WTC11 (cell line): ENCODE data around the gene TMEM178B. TPM values are rescaled to one million over a fixed set of nuclear protein-coding genes. Genes with fewer than 3 reads are reported as not detected.

ENCODE experiments used
- ATAC-seq: fragments of 200-7000 bp; cut with Tn5 transposase; 2 replicates; pipeline ENCODE4 v1.10.0; 2021; ENCODE audit warnings: mild to moderate bottlenecking, moderate library complexity
- CTCF ChIA-PET: fragments of 300-600 bp; sonication (Branson Sonifier 250); formaldehyde crosslinking; loops from one replicate; lab custom pipeline; 2021; ENCODE audit warnings: antibody characterized with exemption; lab: Charles Lee
- POLR2A ChIA-PET: fragments of 350-600 bp; sonication (Branson Sonifier 250); formaldehyde crosslinking; loops from one replicate; lab custom pipeline; 2021; ENCODE audit warnings: antibody characterized with exemption; lab: Charles Lee
- DNase-seq: peaks from one replicate; pipeline ENCODE4 v3.0.0; 2021; ENCODE audit warnings: low spot score
- H3K27ac Mint-ChIP-seq: 2 replicates; pipeline ENCODE4 v1.8.0; 2021; ENCODE audit warnings: mixed read lengths
- H3K27me3 Mint-ChIP-seq: 2 replicates; pipeline ENCODE4 v1.8.0; 2021; ENCODE audit warnings: low read depth, mild to moderate bottlenecking, moderate library complexity, mixed read lengths
- H3K36me3 Mint-ChIP-seq: 2 replicates; pipeline ENCODE4 v1.8.0; 2021; ENCODE audit warnings: mixed read lengths
- H3K4me1 Mint-ChIP-seq: 2 replicates; pipeline ENCODE4 v1.8.0; 2022; ENCODE audit warnings: mixed read lengths
- H3K4me3 Mint-ChIP-seq: 2 replicates; pipeline ENCODE4 v1.8.0; 2021; ENCODE audit warnings: mild to moderate bottlenecking, moderate library complexity, mixed read lengths
- H3K9me3 Mint-ChIP-seq: 2 replicates; pipeline ENCODE4 v1.8.0; 2021; ENCODE audit warnings: mixed read lengths
- AFF4 ChIP-seq: sonication (generic); formaldehyde crosslinking; IDR thresholded peaks from 2 replicates; pipeline ENCODE4 v1.8.1; 2023; ENCODE audit warnings: mild to moderate bottlenecking, missing genetic modification reagents, borderline replicate concordance
- ARID4B ChIP-seq: sonication (generic); formaldehyde crosslinking; IDR thresholded peaks from 2 replicates; pipeline ENCODE4 v1.8.0; 2023; ENCODE audit warnings: missing genetic modification reagents, mild to moderate bottlenecking, borderline replicate concordance
- CREB1 ChIP-seq: sonication (generic); formaldehyde crosslinking; IDR thresholded peaks from 2 replicates; pipeline ENCODE4 v1.8.0; 2023; ENCODE audit warnings: mild to moderate bottlenecking, missing genetic modification reagents
- E2F1 ChIP-seq: sonication (generic); formaldehyde crosslinking; IDR thresholded peaks from 2 replicates; pipeline ENCODE4 v1.8.0; 2022; ENCODE audit warnings: mild to moderate bottlenecking, missing genetic modification reagents
- E2F4 ChIP-seq: sonication (generic); formaldehyde crosslinking; IDR thresholded peaks from 2 replicates; pipeline ENCODE4 v1.8.1; 2022; ENCODE audit warnings: low read depth, mild to moderate bottlenecking, moderate library complexity, missing genetic modification reagents, borderline replicate concordance
- E2F5 ChIP-seq: sonication (generic); formaldehyde crosslinking; IDR thresholded peaks from 2 replicates; pipeline ENCODE4 v1.8.1; 2022; ENCODE audit warnings: mild to moderate bottlenecking, moderate library complexity, missing genetic modification reagents
- EMX1 ChIP-seq: fragments of 250-450 bp; sonication (Bioruptor Pico); IDR thresholded peaks from 2 replicates; pipeline ENCODE4 v1.8.0; 2021; ENCODE audit warnings: mild to moderate bottlenecking
- ETV6 ChIP-seq: sonication (generic); formaldehyde crosslinking; IDR thresholded peaks from 2 replicates; pipeline ENCODE4 v1.8.1; 2022; ENCODE audit warnings: mild to moderate bottlenecking, missing genetic modification reagents
- GTF2I ChIP-seq: fragments of 250-450 bp; sonication (Bioruptor Pico); conservative IDR thresholded peaks from 2 replicates; pipeline ENCODE4 v1.4.0; 2021; ENCODE audit warnings: mild to moderate bottlenecking
- HMGA2 ChIP-seq: fragments of 250-450 bp; sonication (Bioruptor Pico); IDR thresholded peaks from 2 replicates; pipeline ENCODE4 v1.4.0; 2021; ENCODE audit warnings: mild to moderate bottlenecking, moderate library complexity
- JUN ChIP-seq: sonication (generic); formaldehyde crosslinking; IDR thresholded peaks from 2 replicates; pipeline ENCODE4 v1.8.0; 2023; ENCODE audit warnings: mild to moderate bottlenecking, missing genetic modification reagents
- NR2C2 ChIP-seq: sonication (generic); formaldehyde crosslinking; IDR thresholded peaks from 2 replicates; pipeline ENCODE4 v1.8.0; 2022; ENCODE audit warnings: mild to moderate bottlenecking, missing genetic modification reagents
- SMAD3 ChIP-seq: sonication (generic); formaldehyde crosslinking; IDR thresholded peaks from 2 replicates; pipeline ENCODE4 v1.8.0; 2022; ENCODE audit warnings: missing genetic modification reagents, mild to moderate bottlenecking, borderline replicate concordance
- SOX15 ChIP-seq: fragments of 250-450 bp; sonication (Bioruptor Pico); IDR thresholded peaks from 2 replicates; pipeline ENCODE4 v1.9.0; 2021; ENCODE audit warnings: mild to moderate bottlenecking
- TEAD1 ChIP-seq: sonication (generic); formaldehyde crosslinking; IDR thresholded peaks from 2 replicates; pipeline ENCODE4 v1.8.0; 2022; ENCODE audit warnings: mild to moderate bottlenecking, missing genetic modification reagents
- ZNF138 ChIP-seq: sonication (generic); formaldehyde crosslinking; conservative IDR thresholded peaks from 2 replicates; pipeline ENCODE4 v1.8.1; 2022; ENCODE audit warnings: mild to moderate bottlenecking, moderate library complexity, missing genetic modification reagents
- ZNF532 ChIP-seq: fragments of 250-450 bp; sonication (Bioruptor Pico); IDR thresholded peaks from 2 replicates; pipeline ENCODE4 v1.9.0; 2021; ENCODE audit warnings: mild to moderate bottlenecking, borderline replicate concordance
- total RNA-seq: library from RNA; stranded (reverse); gene quantifications from 3 replicates; pipeline ENCODE4 v1.2.3, GENCODE V29; 2021
- TF ChIP-seq, protein P1 (sequence below): fragments of 250-450 bp; sonication (Bioruptor Pico); IDR thresholded peaks from 2 replicates; pipeline ENCODE4 v1.8.0; 2021; ENCODE audit warnings: mild to moderate bottlenecking
- TF ChIP-seq, protein P2 (sequence below): fragments of 200-600 bp; IDR thresholded peaks from 2 replicates; pipeline ENCODE4 v1.8.0; 2022; ENCODE audit warnings: antibody characterized with exemption

The TMEM178B gene
- total RNA-seq, 1 experiment from 2014 or later = 20.4 TPM

GRCh38 chr7:141374425-141374824 lies 300.6 kb downstream of the TMEM178B start:
- CTCF ChIA-PET = no interaction called here
- TF ChIP-seq HMGA2 (no peak), E2F1 (CRISPR knock-in tag) (no peak), E2F5 (CRISPR knock-in tag) (no peak), JUN (no peak), CREB1 (CRISPR knock-in tag) (no peak), ZNF532 (CRISPR knock-in tag) (no peak), TEAD1 (CRISPR knock-in tag) (no peak), E2F4 (CRISPR knock-in tag) (no peak), ETV6 (CRISPR knock-in tag) (no peak), GTF2I (CRISPR knock-in tag) (no peak), AFF4 (CRISPR knock-in tag) (no peak), SOX15 (no peak), ARID4B (CRISPR knock-in tag) (no peak), ZNF138 (CRISPR knock-in tag) (no peak), NR2C2 (no peak), SMAD3 (CRISPR knock-in tag) (no peak), EMX1 (CRISPR knock-in tag) (no peak)
- TF ChIP-seq, protein P1, sequence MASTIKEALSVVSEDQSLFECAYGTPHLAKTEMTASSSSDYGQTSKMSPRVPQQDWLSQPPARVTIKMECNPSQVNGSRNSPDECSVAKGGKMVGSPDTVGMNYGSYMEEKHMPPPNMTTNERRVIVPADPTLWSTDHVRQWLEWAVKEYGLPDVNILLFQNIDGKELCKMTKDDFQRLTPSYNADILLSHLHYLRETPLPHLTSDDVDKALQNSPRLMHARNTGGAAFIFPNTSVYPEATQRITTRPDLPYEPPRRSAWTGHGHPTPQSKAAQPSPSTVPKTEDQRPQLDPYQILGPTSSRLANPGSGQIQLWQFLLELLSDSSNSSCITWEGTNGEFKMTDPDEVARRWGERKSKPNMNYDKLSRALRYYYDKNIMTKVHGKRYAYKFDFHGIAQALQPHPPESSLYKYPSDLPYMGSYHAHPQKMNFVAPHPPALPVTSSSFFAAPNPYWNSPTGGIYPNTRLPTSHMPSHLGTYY (CRISPR knock-in tag) = no peak
- TF ChIP-seq, protein P2, sequence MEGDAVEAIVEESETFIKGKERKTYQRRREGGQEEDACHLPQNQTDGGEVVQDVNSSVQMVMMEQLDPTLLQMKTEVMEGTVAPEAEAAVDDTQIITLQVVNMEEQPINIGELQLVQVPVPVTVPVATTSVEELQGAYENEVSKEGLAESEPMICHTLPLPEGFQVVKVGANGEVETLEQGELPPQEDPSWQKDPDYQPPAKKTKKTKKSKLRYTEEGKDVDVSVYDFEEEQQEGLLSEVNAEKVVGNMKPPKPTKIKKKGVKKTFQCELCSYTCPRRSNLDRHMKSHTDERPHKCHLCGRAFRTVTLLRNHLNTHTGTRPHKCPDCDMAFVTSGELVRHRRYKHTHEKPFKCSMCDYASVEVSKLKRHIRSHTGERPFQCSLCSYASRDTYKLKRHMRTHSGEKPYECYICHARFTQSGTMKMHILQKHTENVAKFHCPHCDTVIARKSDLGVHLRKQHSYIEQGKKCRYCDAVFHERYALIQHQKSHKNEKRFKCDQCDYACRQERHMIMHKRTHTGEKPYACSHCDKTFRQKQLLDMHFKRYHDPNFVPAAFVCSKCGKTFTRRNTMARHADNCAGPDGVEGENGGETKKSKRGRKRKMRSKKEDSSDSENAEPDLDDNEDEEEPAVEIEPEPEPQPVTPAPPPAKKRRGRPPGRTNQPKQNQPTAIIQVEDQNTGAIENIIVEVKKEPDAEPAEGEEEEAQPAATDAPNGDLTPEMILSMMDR = no peak
- ATAC-seq (no peak), DNase-seq (no peak)
- POLR2A ChIA-PET = no interaction called here
- Mint-ChIP-seq H3K9me3 (peaks cover 7% of the 10 kb centered on the region), H3K4me1 (peaks cover 21% of the 10 kb centered on the region), H3K27ac (no peak overlapping the region), H3K36me3 (peaks cover 6% of the 10 kb centered on the region), H3K4me3 (no peak overlapping the region), H3K27me3 (no peaks in the 10 kb centered on the region; the same call in 1 of the 2 replicates)
